LNCaP clone FGC (cell line): ENCODE measurements around the gene NACAD.

Source experiments
- DNase-seq: peaks from one replicate; pipeline ENCODE4 v3.0.0-alpha.2; 2011; ENCODE audit warnings: low read depth
- H3K4me3 ChIP-seq: 2 replicates; pipeline ENCODE4 v1.5.1; 2011; ENCODE audit warnings: mild to moderate bottlenecking, low read depth, low read length, control low read depth
- TF ChIP-seq, protein P1 (sequence below): IDR thresholded peaks from 2 replicates; pipeline ENCODE4 v1.5.1; 2012; ENCODE audit warnings: mild to moderate bottlenecking; ENCODE audit not compliant: control insufficient read depth, insufficient read depth; ENCODE audit errors: extremely low read depth

The NACAD gene

DNA sequence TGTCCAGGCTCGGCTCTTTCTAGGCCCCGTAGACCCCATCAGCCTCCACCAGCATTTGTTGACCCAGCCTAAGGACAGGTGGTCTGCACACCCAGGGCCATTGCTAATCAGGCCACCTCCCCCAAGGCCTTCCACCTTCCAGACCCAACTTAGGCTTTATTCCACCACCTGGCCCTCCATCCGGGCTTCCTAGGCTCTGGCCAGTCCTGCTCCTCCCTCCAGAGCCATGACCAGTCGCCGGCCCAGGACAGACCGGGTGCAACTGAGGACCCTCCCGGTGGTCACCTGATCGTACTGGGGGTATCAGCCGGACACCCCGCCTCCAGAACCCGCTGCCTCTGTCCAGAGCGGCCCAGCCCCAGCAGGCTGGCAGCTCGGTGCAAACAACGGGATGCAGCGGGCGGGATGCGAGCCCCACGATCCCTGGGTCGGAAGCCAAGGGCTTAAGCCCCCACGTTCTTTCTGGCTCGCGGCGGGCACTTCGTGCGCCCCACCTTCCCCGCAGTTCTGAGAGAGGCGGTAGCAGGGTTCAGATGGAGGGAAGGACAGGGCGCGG lies 545 bp downstream of the NACAD start:
- no peak overlapping the region for H3K4me3 ChIP-seq
- TF ChIP-seq, protein P1, sequence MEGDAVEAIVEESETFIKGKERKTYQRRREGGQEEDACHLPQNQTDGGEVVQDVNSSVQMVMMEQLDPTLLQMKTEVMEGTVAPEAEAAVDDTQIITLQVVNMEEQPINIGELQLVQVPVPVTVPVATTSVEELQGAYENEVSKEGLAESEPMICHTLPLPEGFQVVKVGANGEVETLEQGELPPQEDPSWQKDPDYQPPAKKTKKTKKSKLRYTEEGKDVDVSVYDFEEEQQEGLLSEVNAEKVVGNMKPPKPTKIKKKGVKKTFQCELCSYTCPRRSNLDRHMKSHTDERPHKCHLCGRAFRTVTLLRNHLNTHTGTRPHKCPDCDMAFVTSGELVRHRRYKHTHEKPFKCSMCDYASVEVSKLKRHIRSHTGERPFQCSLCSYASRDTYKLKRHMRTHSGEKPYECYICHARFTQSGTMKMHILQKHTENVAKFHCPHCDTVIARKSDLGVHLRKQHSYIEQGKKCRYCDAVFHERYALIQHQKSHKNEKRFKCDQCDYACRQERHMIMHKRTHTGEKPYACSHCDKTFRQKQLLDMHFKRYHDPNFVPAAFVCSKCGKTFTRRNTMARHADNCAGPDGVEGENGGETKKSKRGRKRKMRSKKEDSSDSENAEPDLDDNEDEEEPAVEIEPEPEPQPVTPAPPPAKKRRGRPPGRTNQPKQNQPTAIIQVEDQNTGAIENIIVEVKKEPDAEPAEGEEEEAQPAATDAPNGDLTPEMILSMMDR: no peak
- no peak for DNase-seq

DNA sequence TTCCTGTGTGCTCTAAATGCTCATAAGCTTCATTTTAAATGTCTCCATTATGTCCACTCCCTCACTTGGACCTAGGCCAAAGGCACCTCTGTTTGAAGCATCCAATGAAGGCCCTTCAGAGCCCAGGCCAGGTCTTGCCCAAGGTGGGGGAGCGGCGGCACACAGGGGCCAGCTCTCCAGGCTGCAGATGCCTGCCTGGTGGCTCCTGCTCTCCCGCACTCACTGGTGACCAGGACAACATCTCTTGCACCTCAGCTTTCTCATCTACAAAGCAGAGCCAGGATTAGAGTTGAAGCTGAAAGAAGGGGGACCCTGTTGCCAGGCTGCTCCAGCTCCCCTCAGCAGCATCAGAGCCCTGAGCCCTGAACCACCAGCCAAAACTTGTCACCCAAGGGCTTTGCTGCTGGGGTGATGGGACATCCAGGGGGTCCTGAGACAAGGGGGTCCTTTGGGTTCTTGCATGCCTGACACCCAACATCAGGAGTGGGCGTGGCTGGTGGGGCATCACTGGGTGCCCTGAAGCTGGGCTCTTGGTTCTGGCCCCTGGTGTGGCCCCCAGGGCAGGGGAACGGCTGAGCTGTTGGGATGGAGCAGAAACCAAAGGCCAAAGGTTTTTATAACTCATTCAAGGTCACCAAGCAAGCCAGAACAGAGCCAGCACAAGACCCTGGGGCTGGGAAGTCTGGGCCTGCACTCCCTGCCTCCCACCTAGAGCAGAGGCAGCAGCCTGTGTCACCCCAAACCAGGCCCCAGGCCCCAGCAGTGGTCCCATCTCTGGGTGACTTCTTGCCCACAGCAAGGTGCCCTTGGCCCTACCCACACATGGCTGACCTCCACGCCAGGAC lies 1.2 kb downstream of the NACAD start:
- H3K4me3 ChIP-seq: no peak overlapping the region
- TF ChIP-seq, protein P1: no peak
- DNase-seq: no peak

DNA sequence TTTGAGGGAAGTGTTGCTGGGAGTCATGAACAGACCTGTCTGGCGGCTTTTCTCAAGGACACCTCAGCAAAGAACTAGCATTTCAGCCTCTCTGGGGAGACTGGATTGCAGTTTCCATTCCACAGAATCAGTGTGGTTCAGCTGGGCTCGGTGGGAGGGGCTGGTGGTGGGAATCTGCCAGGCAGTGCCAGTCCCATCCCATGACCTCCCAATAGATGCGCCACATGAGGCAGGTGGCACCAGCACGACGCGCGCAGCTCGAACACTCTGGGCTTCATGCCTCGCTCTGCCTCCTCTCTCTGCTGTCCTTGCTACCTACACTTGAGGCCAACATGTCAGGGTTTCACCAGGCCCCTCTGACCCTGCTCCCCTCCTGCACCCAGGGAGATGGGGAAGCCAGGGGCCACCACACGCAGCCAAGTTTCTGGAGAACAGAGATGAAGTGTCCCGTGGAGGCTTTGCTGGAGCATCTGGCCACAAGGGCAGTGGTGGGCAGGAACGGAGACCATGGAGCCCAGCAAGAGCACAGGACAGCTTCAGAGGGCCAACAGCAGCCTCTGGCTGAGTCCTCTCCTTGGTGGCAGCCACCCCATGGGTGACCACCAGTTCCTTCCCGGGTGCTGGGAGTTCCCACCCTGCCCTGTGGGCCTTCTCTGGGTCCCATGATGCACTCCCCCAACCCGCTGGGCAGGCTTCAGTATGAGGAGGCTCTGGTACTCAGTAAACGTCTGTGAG lies 2.3 kb downstream of the NACAD start:
- H3K4me3 ChIP-seq: no peak overlapping the region
- TF ChIP-seq, protein P1: no peak
- no peak for DNase-seq

DNA sequence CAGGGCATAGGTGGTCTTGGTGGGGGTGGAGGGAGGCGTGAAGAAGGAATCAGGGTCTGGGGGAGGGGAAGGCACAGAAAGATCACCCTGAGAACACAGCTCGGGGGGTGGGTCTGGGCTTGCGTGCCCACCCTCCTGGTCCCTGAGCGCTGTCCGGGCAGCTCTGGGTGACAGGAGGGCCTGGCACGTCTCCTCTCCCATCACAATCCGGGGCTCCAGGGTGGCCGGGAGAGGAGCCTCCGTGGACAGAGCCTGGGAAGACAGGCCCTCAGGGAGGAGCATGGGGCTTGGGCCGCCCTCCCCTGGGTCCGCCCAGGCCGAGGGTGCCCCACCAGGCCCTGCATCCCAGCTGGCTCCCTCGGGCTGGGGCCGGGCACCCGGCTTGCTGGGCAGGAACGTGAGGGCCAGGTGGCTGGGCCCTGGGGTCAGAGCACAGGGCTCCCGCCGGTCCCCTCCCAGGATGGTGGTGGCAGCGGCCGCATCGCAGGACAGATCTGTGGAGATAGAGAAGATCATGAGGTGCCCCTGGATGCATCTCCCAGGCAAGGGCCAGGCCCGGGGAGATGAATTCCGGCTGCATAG lies 3.1 kb downstream of the NACAD start:
- TF ChIP-seq, protein P1: no peak

DNA sequence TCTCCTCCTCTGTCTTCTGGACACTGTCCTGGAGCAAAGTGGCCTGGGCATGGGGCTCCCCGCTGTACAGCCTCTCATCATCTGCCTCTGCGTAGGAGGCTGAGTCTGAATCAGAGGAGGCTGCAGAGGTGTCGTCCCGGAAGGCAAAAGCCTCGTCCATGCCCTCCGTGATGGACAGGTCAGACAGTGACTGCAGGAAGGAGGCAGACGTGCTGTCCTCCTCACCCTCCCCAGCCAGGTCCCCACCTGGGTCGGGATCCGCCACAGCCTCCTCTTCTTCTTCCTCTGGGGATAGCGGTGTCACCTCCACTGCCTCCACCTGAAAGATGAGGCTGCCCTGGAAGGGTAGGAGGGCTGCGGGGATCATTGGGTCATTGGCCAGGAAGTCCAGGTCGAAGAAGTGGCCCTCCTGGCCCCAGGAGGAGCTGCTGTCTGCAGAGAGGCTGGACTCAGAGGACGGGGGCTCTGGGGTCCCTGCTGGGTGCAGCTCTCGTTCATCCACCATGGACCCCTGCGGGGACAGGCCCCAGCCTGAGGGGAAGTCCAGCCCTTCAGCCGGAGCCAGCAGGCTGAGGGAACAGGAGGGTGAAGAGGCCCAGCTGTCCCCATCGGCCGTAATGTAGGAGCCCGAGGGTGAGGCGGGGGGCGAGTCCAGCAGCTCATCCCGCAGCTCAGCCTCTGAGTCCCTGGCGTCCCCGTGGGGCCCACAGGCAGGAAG lies 3.7 kb downstream of the NACAD start:
- no peak overlapping the region for H3K4me3 ChIP-seq
- DNase-seq: no peak
- TF ChIP-seq, protein P1: no peak

More for the DNA sequence above, 3.1 kb downstream of the NACAD start:
- H3K4me3 ChIP-seq: no peak overlapping the region
- no peak for DNase-seq

GRCh38 chr7:45084336-45084735 lies 4.4 kb downstream of the NACAD start:
- TF ChIP-seq, protein P1: no peak
- DNase-seq: no peak
- no peak overlapping the region for H3K4me3 ChIP-seq
